Measurements from ENCODE around the gene SCNN1G.

The SCNN1G gene

GRCh38 chr16:23255000-23255399, 72.5 kb downstream of the SCNN1G start:
- no peak for DNase-seq

- DNase-seq = no peak
Measured at GRCh38 chr16:23256440-23256839, 73.9 kb downstream of the SCNN1G start.

GRCh38 chr16:23257682-23258081, 75.1 kb downstream of the SCNN1G start:
- DNase-seq = no peak

GRCh38 chr16:23258919-23259237, 76.3 kb downstream of the SCNN1G start:
- DNase-seq = no peak
